ENCODE results near the gene MTCH2. TPM values are rescaled to one million over a fixed set of nuclear protein-coding genes. Genes with fewer than 3 reads are reported as not detected.

Gene MTCH2
- total RNA-seq, 1 experiment from 2014 or later = 160 TPM

- H3K27ac Mint-ChIP-seq = no peak overlapping the region
- ChIA-PET CTCF (no interaction called here), POLR2A (interaction anchor here (0.6 kb wide), 1 partner anchor 36 kb away, joined by 7 read pairs; no protein-coding TSS in a partner anchor)
- ATAC-seq = no peak
- H3K4me3 Mint-ChIP-seq = no peak overlapping the region
- H3K27me3 Mint-ChIP-seq (ENCODE audit: low read depth) = no peaks in the 10 kb centered on the region
- peaks cover 8% of the 10 kb centered on the region for H3K4me1 Mint-ChIP-seq
- H3K9me3 Mint-ChIP-seq = no peaks in the 10 kb centered on the region
- TF ChIP-seq USF2 (CRISPR knock-in tag; IDR thresholded peaks at IDR 0.05) = no peak
- no peak for TF ChIP-seq FOXP1 (CRISPR knock-in tag; IDR thresholded peaks at IDR 0.05; ENCODE audit: borderline replicate concordance)
- no peak for TF ChIP-seq ZNF425 (CRISPR knock-in tag; conservative IDR thresholded peaks at IDR 0.05)
- no peak for TF ChIP-seq ZNF219 (CRISPR knock-in tag; IDR thresholded peaks at IDR 0.05; ENCODE audit: borderline replicate concordance)
- no peak for TF ChIP-seq JAZF1 (CRISPR knock-in tag; IDR thresholded peaks at IDR 0.05)
- TF ChIP-seq GRHL2 (CRISPR knock-in tag; IDR thresholded peaks at IDR 0.05; ENCODE audit: insufficient replicate concordance, severe bottlenecking) = no peak
- no peak for TF ChIP-seq NR1H2 (CRISPR knock-in tag; IDR thresholded peaks at IDR 0.05)
- no peak for TF ChIP-seq FOXP4 (CRISPR knock-in tag; IDR thresholded peaks at IDR 0.05)
- TF ChIP-seq MAX (CRISPR knock-in tag; IDR thresholded peaks at IDR 0.05) = no peak
- no peak for TF ChIP-seq CTCF (IDR thresholded peaks at IDR 0.05)
- no peak for TF ChIP-seq ATF1 (CRISPR knock-in tag; IDR thresholded peaks at IDR 0.05)
- no peak for TF ChIP-seq PRDM15 (CRISPR knock-in tag; IDR thresholded peaks at IDR 0.05)
- no peak for TF ChIP-seq ZNF512 (CRISPR knock-in tag; IDR thresholded peaks at IDR 0.05; ENCODE audit: borderline replicate concordance)
- no peak for TF ChIP-seq SMAD4 (CRISPR knock-in tag; IDR thresholded peaks at IDR 0.05)
- no peak for TF ChIP-seq ZMAT4 (CRISPR knock-in tag; IDR thresholded peaks at IDR 0.05)
- H3K36me3 Mint-ChIP-seq = peaks cover 67% of the 10 kb centered on the region
- no peak for DNase-seq (ENCODE audit: low spot score)
These were observed 69.6 kb downstream of the MTCH2 start for GRCh38 chr11:47572715-47573255.

All from WTC11 (cell line).